Activated T-cell treated with anti-CD3 and anti-CD28 coated beads, Interleukin-2, amount 50 U/mL, for 72 hours (primary cell): ENCODE data around the gene CAP1. TPM values are rescaled to one million over a fixed set of nuclear protein-coding genes. Genes with fewer than 3 reads are reported as not detected.
"Not testable (repeated sequence)": the region's sequence is repeated elsewhere in the genome, so short reads cannot be mapped to it uniquely, and the experiment has no call there.

ENCODE experiments used
- ATAC-seq, 2 donors: fragments of 150-1000 bp; cut with Tn5 transposase; replicated peaks in 1 of 2; 2 replicates each; pipeline ENCODE4 v1.10.0; 2021; ENCODE audit warnings: moderate library complexity in 2 of 2, mild to moderate bottlenecking in 1 of 2
- DNase-seq, 2 donors: peaks; one replicate each; pipeline ENCODE4 v3.0.0; 2021 to 2022; ENCODE audit warnings: mixed read lengths in 1 of 2
- H3K27ac Mint-ChIP-seq: one replicate; pipeline ENCODE4 v1.8.0; 2022; ENCODE audit warnings: mild to moderate bottlenecking, moderate library complexity, mixed read lengths
- H3K27me3 Mint-ChIP-seq: one replicate; pipeline ENCODE4 v1.8.0; 2022; ENCODE audit warnings: low read depth, mixed read lengths
- H3K36me3 Mint-ChIP-seq, 2 donors: one replicate each; pipeline ENCODE4 v1.8.0; 2022; ENCODE audit warnings: mixed read lengths in 2 of 2, mild to moderate bottlenecking in 1 of 2; ENCODE audit not compliant: insufficient read depth in 2 of 2
- H3K4me1 Mint-ChIP-seq: one replicate; pipeline ENCODE4 v1.8.0; 2022; ENCODE audit warnings: low read depth, mixed read lengths
- H3K4me3 Mint-ChIP-seq, 2 donors: one replicate each; pipeline ENCODE4 v1.8.0; 2022; ENCODE audit warnings: mild to moderate bottlenecking in 2 of 2, mixed read lengths in 2 of 2, moderate library complexity in 2 of 2
- H3K9me3 Mint-ChIP-seq, 2 donors: one replicate each; pipeline ENCODE4 v1.8.0; 2022; ENCODE audit warnings: mixed read lengths in 2 of 2
- total RNA-seq, 2 donors: library from RNA; stranded (reverse); gene quantifications; one replicate each; pipeline ENCODE4 v1.2.3, GENCODE V29; 2022

CAP1 gene
- total RNA-seq, 2 donors from 2014 or later: 401 to 411 TPM

DNA sequence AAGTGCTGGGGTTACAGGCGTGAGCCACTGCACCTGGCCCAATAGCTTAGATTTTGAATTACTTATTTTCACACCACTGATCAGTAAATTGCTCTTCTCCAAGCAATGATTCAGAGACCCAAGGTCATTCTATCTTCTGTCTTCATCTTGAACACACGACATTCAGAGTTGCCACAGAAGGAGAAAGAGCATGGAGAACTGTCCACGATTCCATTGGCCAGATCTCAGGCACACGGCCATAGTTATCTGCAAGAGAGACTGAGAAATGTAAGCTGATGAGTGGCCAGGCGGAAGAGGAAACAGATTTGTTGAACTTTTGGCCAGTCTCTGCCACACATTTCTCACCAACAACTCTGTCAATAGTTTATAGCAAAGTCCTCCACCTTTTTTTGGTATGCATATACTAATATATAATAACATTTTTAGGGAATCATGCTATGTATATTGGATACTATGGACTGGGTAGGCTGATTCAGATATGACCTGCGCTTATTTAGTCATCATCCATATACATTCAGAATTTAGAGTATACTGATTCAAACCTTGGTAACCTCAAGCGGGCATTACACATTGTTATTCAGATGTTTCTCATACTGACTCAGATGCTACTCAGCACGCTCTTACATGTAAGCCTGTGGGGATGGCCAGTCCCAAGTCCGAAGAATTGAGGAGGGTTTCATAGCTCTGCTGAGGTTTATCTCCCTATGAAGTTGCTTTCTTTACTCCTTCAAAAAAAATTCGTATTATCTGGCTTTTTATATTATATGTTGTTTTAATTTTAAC lies 25.5 kb upstream of the CAP1 start:
- DNase-seq: peak; percentile 45 to 49
- no peaks in the 10 kb centered on the region for H3K9me3 Mint-ChIP-seq
- ATAC-seq: peak; percentile 97 to 99
- H3K27me3 Mint-ChIP-seq: no peaks in the 10 kb centered on the region
- peaks cover 23% of the 10 kb centered on the region for H3K4me1 Mint-ChIP-seq
- peak overlapping the region; percentile 21 to 29 for H3K4me3 Mint-ChIP-seq
- H3K27ac Mint-ChIP-seq: peak overlapping the region; percentile 81
- peaks cover 0 to 3% of the 10 kb centered on the region in 2 donors for H3K36me3 Mint-ChIP-seq

DNA sequence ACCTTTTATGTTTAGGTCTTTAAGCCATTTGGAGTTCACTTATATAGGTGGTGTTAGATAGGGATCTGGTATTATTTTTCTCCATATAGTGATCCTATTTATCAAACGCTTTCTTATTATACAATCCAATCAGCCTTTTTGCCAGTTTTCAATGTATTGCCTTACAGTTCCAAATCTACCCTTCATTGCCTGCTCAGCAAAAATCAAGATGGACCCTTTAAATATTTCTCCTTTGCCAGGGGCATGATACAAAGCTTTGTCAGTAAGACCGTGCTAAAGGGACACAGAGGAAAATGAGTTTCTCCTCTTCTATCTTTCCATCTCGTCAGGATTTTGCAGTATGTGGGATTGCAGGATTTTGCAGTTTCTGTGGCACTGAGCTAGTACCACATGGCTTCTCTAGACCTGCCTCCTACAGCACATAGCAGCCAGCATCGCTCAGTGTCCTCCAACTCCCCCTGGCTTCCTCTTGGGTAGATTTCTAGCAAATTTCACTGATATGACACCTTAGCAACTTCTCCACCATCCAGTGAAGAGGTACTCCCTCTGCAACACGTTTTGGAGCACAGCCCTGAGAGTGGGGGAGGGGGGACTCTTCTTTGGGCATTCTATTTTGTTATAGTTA lies 22.5 kb upstream of the CAP1 start:
- H3K4me1 Mint-ChIP-seq: peaks cover 23% of the 10 kb centered on the region
- H3K27me3 Mint-ChIP-seq: no peaks in the 10 kb centered on the region
- H3K9me3 Mint-ChIP-seq: no peaks in the 10 kb centered on the region
- peaks cover 0 to 3% of the 10 kb centered on the region in 2 donors for H3K36me3 Mint-ChIP-seq
- ATAC-seq (no peak), DNase-seq (no peak)
- H3K4me3 Mint-ChIP-seq: no peak overlapping the region
- no peak overlapping the region for H3K27ac Mint-ChIP-seq

DNA sequence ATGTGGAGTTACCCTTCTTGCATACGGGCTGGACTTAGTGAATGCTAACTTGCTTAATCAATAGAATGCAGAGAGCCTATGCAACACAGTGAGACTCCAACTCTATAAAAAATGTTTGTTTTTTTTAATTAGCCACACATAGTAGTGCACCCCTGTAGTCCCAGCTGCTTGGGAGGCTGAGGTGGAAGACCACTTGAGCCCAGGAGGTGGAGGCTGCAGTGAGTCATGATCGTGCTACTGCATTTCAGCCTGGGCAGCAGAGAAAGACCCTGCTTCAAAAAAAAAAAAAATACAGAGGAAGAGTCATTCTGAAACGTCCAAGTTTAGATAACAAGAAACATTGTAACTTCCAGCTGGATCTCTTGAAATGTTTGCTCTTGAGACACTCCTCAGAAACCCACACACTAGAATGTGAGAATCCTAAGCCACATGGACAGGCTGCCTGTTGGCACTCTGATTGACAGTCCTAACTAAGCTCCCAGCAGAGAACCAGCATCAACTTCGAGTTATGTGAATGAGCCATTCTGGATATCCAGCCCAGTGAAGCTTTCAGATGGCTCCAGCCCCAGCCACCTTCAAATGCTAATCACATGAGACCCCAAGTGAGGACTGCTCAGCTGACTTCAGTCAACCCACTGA lies 20.0 kb upstream of the CAP1 start:
- no peaks in the 10 kb centered on the region for H3K9me3 Mint-ChIP-seq
- no peak for ATAC-seq

DNA sequence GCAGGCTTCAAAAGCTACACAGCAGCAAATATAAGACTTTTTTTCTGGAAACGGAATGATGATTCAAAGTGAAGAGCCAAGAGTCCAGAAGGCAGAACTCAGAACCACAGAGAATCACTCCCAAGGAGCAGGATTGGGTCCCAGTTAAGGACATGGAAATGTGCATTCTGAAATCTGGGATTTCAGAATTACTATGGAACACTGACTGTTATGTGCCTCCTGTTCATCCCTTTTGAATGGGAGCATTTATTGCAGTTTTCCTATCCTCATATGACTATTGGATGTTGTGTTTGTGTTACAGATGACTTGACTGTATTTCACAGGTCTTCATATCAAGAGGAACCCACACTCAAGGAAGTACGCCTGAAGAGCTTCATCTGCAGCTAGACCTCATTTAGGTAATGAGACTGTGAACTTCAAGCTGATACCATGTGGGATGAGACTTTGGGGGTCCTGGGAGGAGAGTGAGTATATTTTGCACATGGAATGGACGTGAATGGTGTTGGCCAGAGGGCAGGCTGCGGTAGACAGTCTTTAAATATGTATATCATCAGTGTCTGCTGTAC lies 17.1 kb upstream of the CAP1 start:
- Mint-ChIP-seq H3K4me3 (no peak overlapping the region), H3K9me3 (peaks cover 0 to 3% of the 10 kb centered on the region in 2 donors), H3K27ac (no peak overlapping the region), H3K4me1 (no peaks in the 10 kb centered on the region), H3K36me3 (peaks cover 0 to 6% of the 10 kb centered on the region in 2 donors), H3K27me3 (no peaks in the 10 kb centered on the region)
- no peak for DNase-seq
- ATAC-seq: no peak

More for the DNA sequence above, 20.0 kb upstream of the CAP1 start:
- H3K4me1 Mint-ChIP-seq: peaks cover 3% of the 10 kb centered on the region
- no peak overlapping the region for H3K27ac Mint-ChIP-seq
- H3K36me3 Mint-ChIP-seq: peaks cover 0 to 3% of the 10 kb centered on the region in 2 donors
- no peak for DNase-seq
- no peaks in the 10 kb centered on the region for H3K27me3 Mint-ChIP-seq
- H3K4me3 Mint-ChIP-seq: no peak overlapping the region

DNA sequence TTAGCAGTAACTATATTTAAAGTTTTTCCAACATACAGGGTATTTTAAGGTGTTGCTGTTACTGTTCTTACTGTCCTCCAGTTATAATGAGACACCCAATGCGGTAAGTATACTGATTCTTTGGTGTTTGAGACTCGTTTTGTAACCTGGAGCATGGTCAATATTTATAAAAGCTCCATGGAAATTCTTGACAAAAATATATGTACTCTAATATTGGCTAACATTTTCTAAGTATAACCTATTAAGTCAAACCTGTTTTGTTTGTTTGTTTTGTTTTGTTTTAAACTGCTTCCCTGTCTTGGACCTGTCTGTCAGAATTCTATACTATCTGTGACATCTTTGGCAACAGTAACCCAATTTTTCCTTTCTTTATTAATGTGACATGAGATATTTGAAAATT lies 15.9 kb upstream of the CAP1 start:
- Mint-ChIP-seq H3K27ac (no peak overlapping the region), H3K4me1 (peaks cover 3% of the 10 kb centered on the region), H3K27me3 (no peaks in the 10 kb centered on the region), H3K9me3 (peaks cover 0 to 3% of the 10 kb centered on the region in 2 donors), H3K36me3 (peaks cover 0 to 3% of the 10 kb centered on the region in 2 donors), H3K4me3 (no peak overlapping the region)
- ATAC-seq (no peak), DNase-seq (no peak)

DNA sequence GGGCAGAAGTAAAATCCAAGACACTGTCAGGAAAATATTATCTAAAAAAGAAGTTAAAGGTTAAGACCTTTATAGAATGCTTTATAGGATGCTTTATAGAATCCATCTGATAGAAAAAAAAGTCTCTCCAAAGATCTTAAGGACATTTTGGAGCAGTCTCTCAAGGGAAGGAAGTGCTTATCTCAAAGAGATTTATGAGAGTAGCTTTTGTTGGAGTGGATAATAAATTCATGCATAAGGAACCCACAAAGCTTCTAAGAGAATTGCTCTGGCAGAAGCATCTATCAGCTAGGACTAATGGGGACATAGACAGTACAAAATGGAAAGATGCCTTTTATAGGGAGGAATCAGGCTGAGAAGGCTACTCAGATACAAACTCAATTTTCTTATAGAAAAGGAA lies 12.9 kb upstream of the CAP1 start:
- Mint-ChIP-seq H3K27me3 (no peaks in the 10 kb centered on the region), H3K4me3 (no peak overlapping the region), H3K36me3 (peaks cover 0 to 3% of the 10 kb centered on the region in 2 donors), H3K9me3 (peaks cover 0 to 3% of the 10 kb centered on the region in 2 donors), H3K27ac (no peak overlapping the region), H3K4me1 (peaks cover 12% of the 10 kb centered on the region)
- DNase-seq (no peak), ATAC-seq (no peak)

DNA sequence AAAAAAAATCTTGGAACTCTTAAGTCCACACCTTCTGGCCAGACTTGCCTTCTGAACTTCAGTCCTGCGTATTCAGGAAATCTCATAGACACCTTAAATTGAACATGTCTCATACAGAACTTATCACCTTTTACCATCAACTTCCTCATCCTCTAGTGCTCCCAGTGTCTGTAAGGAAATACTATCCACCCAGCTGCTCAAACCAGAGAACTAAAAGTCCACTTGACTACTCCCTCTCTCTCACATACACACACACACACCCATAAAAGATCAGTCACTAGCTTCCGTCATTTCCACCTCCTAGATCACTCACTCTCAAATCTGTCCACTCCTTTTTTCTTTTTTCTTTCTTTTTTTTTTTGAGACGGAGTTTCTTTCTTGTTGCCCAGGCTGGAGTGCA lies 10.9 kb upstream of the CAP1 start:
- Mint-ChIP-seq H3K9me3 (peaks cover 0 to 3% of the 10 kb centered on the region in 2 donors), H3K4me3 (no peak overlapping the region), H3K36me3 (peaks cover 0 to 3% of the 10 kb centered on the region in 2 donors), H3K27ac (no peak overlapping the region), H3K27me3 (no peaks in the 10 kb centered on the region), H3K4me1 (peaks cover 20% of the 10 kb centered on the region)
- ATAC-seq (no peak), DNase-seq (no peak)

DNA sequence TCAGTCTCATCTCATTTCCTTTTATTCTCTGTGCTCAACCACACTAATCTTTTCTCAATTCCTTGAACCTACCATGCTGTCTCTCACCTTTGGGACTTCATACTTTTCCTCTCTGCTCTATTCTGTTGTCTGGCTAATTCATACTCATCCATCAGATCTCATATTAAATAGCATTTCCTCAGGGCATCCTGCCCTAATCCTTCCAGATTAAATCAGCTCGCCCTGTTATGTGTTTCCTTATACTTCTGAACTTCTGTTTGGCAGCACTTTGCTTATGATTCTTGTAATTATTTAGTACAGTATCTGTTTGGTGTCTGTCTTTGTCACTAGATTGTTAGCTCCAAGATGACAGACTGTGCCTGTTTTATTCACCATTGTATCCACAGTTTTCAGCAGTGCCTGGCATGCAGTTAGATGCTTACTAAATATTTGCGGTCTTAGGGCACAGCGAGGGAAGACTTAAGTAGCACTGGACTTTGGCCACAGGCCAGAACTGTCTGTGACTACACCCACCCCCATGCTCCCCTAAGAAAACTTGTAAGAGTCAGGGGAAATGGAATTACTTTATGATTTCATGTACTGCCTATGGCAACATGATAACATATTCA lies 9.9 kb upstream of the CAP1 start:
- no peak overlapping the region for H3K4me3 Mint-ChIP-seq
- peaks cover 0 to 3% of the 10 kb centered on the region in 2 donors for H3K9me3 Mint-ChIP-seq
- ATAC-seq (no peak), DNase-seq (no peak)
- no peak overlapping the region for H3K27ac Mint-ChIP-seq
- peaks cover 28% of the 10 kb centered on the region for H3K4me1 Mint-ChIP-seq
- peaks cover 0 to 3% of the 10 kb centered on the region in 2 donors for H3K36me3 Mint-ChIP-seq
- no peaks in the 10 kb centered on the region for H3K27me3 Mint-ChIP-seq

DNA sequence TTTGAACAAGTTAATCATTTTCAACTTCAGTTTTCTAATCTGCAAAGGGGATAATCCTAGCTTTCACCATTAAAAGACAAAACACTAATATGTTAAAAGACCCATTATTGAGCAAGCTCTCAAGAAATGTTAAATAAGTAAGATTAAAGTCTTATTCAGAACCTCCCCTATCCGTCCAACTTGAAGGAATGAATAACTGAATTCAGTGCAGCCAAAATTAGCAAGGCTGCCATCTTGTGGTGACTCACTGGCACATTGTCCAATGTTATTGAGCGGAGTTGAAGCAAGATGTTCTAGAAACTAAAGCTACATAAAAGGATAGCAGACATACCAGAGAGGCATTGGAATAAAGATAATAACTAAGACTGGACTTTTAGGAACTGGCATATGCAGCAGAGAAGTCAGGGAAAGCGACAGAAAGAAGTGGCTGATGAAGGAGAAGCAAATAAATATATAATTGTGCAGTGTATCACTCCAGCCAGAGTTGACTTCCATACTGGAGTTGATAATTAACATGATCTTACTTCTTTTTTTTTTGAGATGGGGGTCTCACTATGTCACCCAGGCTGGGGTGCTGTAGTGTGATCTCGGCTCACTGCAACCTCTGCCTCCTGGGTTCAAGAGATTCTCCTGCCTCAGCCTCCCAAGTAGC lies 8.2 kb upstream of the CAP1 start:
- H3K27me3 Mint-ChIP-seq: no peaks in the 10 kb centered on the region
- no peak overlapping the region for H3K27ac Mint-ChIP-seq
- H3K36me3 Mint-ChIP-seq: no peaks in the 10 kb centered on the region
- peaks cover 40% of the 10 kb centered on the region for H3K4me1 Mint-ChIP-seq
- H3K4me3 Mint-ChIP-seq: no peak overlapping the region
- H3K9me3 Mint-ChIP-seq: no peaks in the 10 kb centered on the region
- ATAC-seq (peak; percentile 61 to 62), DNase-seq (peak; percentile 28 to 42)

DNA sequence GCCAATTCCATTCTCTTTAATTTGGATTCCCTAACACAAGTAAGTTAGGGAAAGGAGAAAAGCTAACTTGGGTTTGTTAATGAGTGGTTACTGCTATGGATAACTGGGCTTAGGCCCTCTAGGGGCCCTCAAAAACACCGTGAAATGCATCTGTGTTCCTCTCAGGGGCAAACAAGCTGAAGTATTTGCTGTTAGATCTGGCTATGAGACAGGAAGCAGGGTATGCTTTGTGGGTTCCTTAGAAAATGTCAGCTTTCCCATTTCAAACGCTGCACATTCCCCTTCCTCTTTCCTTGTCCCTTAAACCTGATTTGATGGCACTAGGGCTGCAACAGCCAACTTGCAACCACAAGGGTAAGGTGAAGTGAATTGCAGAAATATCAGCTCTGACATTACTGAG lies 5.7 kb upstream of the CAP1 start:
- H3K4me3 Mint-ChIP-seq: peak overlapping the region; percentile 35 to 58
- no peak for ATAC-seq
- no peak for DNase-seq
- peaks cover 49% of the 10 kb centered on the region for H3K4me1 Mint-ChIP-seq
- H3K36me3 Mint-ChIP-seq: peaks cover 0 to 6% of the 10 kb centered on the region in 2 donors
- H3K9me3 Mint-ChIP-seq: no peaks in the 10 kb centered on the region
- no peak overlapping the region for H3K27ac Mint-ChIP-seq
- no peaks in the 10 kb centered on the region for H3K27me3 Mint-ChIP-seq

DNA sequence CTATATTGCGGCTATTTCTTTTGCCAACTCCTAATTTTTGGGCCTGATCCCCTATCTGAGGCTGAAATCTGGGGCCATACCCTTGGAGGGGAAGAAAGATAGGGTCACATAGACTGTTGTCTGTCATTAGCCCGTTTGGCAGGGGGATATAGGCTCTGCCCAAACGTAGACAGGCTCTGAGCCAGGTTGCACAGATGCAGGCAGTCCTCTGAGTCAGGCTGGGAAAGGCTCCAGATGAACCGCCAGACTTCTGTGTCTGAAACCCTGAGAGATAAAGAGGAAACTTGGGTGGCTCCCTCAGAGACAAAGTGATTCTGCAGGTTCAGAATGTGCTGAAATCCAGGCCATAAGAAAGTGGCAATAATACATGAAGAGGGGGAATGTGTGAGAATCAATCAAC lies 4.0 kb upstream of the CAP1 start:
- ATAC-seq (no peak), DNase-seq (no peak)
- Mint-ChIP-seq H3K27ac (no peak overlapping the region), H3K4me3 (no peak overlapping the region), H3K9me3 (no peaks in the 10 kb centered on the region), H3K36me3 (peaks cover 6 to 13% of the 10 kb centered on the region in 2 donors), H3K4me1 (peaks cover 50% of the 10 kb centered on the region), H3K27me3 (no peaks in the 10 kb centered on the region)

DNA sequence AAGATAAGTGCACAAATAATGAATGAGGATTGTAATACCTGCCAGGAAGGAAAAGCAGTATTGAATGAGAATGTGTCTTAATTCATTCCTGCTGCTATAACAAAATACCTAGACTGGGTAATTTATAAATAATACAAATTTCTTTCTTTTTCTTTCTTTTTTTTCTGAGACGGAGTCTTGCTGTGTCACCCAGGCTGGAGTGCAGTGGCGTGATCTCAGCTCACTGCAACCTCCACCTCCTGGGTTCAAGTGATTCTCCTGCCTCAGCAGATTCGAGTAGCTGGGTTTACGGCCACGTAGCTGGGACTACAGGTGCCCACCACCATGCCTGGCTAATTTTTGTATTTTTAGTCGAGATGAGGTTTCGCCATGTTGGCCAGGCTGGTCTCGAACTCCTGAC lies 3.3 kb upstream of the CAP1 start:
- not testable (repeated sequence) for H3K9me3 Mint-ChIP-seq

More for the DNA sequence above, 3.3 kb upstream of the CAP1 start:
- H3K4me1 Mint-ChIP-seq: peaks cover 55% of the 10 kb centered on the region
- peaks cover 8 to 16% of the 10 kb centered on the region in 2 donors for H3K36me3 Mint-ChIP-seq
- not testable (repeated sequence) for H3K4me3 Mint-ChIP-seq, ATAC-seq, H3K27me3 Mint-ChIP-seq, DNase-seq, H3K27ac Mint-ChIP-seq
